CD4-positive, CD25-positive, alpha-beta regulatory T cell (primary cell): ENCODE measurements around the gene TIAM1. TPM values are rescaled to one million over a fixed set of nuclear protein-coding genes. Genes with fewer than 3 reads are reported as not detected.

Experiments
- ATAC-seq, 2 donors: fragments of 150-1000 bp; cut with Tn5 transposase; one replicate each; pipeline ENCODE4 v1.10.0; 2021; ENCODE audit warnings: low read depth in 2 of 2, moderate number of reproducible peaks in 2 of 2, moderate library complexity in 1 of 2
- DNase-seq, 3 donors: peaks; one replicate each; pipeline versions ENCODE4 v3.0.0 to v3.0.0-alpha.2; 2012 to 2022; ENCODE audit warnings: mixed read lengths in 1 of 3
- H3K27ac ChIP-seq: one replicate; pipeline ENCODE4 v1.7.0; 2013; ENCODE audit warnings: mild to moderate bottlenecking, low read length; ENCODE audit not compliant: insufficient read depth, poor library complexity, severe bottlenecking
- H3K27me3 ChIP-seq: one replicate; pipeline ENCODE4 v1.7.0; 2013; ENCODE audit warnings: low read length; ENCODE audit not compliant: control insufficient read depth, insufficient read depth
- H3K36me3 ChIP-seq: one replicate; pipeline ENCODE4 v1.7.0; 2013; ENCODE audit warnings: mild to moderate bottlenecking, low read length, moderate library complexity; ENCODE audit not compliant: control insufficient read depth, insufficient read depth
- H3K4me1 ChIP-seq: 2 replicates; pipeline ENCODE4 v1.7.0; 2013; ENCODE audit warnings: mild to moderate bottlenecking, low read length; ENCODE audit not compliant: insufficient read depth, control insufficient read depth, poor library complexity, severe bottlenecking
- H3K4me3 ChIP-seq: one replicate; pipeline ENCODE4 v1.7.0; 2013; ENCODE audit warnings: low read depth, mild to moderate bottlenecking, low read length, moderate library complexity
- H3K9me3 ChIP-seq, 2 experiments: 1 replicate in 1 of 2; 2 replicates in 1 of 2; pipeline ENCODE4 v1.7.0; 2013; ENCODE audit warnings: low read length in 2 of 2, mild to moderate bottlenecking in 1 of 2, moderate library complexity in 1 of 2; ENCODE audit not compliant: control insufficient read depth in 2 of 2
- H3K27ac Mint-ChIP-seq, 3 donors: one replicate each; pipeline ENCODE4 v1.8.0; 2020 to 2022; ENCODE audit warnings: mild to moderate bottlenecking in 3 of 3, mixed read lengths in 3 of 3, moderate library complexity in 2 of 3
- H3K27me3 Mint-ChIP-seq: one replicate; pipeline ENCODE4 v1.8.0; 2022; ENCODE audit warnings: mild to moderate bottlenecking, mixed read lengths
- H3K36me3 Mint-ChIP-seq: one replicate; pipeline ENCODE4 v1.8.0; 2020; ENCODE audit warnings: mixed read lengths
- H3K4me1 Mint-ChIP-seq, 4 donors: one replicate each; pipeline ENCODE4 v1.8.0; 2020 to 2022; ENCODE audit warnings: mixed read lengths in 4 of 4, mild to moderate bottlenecking in 1 of 4
- H3K4me3 Mint-ChIP-seq, 4 donors: one replicate each; pipeline ENCODE4 v1.8.0; 2020 to 2022; ENCODE audit warnings: mild to moderate bottlenecking in 4 of 4, mixed read lengths in 4 of 4, moderate library complexity in 3 of 4
- H3K9me3 Mint-ChIP-seq, 7 donors: one replicate each; pipeline ENCODE4 v1.8.0; 2020 to 2022; ENCODE audit warnings: mixed read lengths in 7 of 7, mild to moderate bottlenecking in 3 of 7, moderate library complexity in 2 of 7
- polyA plus RNA-seq, 4 donors: library from polyadenylated mRNA; unstranded; fragments of 300-500 nt; fragmentation: Illumina TruSeq; gene quantifications; one replicate each; pipeline ENCODE4 v1.2.3, GENCODE V29; 2021
- total RNA-seq: library from RNA; stranded (reverse); gene quantifications from one replicate; pipeline ENCODE4 v1.2.3, GENCODE V29; 2022

The TIAM1 gene
- total and polyA plus RNA-seq, 5 donors from 2014 or later, result 31.1 to 142 (median 35.2) TPM

- ATAC-seq, result no peak
- peaks cover 0 to 4% (median under 1%) of the 10 kb centered on the region in 7 donors for H3K9me3 Mint-ChIP-seq
- peak overlapping the region; percentile 55 for H3K4me3 ChIP-seq
- H3K27me3 ChIP-seq, result no peaks in the 10 kb centered on the region
- H3K27ac Mint-ChIP-seq, result peak overlapping the region; percentile 89 to 93 (median 89)
- H3K27ac ChIP-seq, result no peak overlapping the region
- no peaks in the 10 kb centered on the region for H3K36me3 ChIP-seq
- no peaks in the 10 kb centered on the region for H3K27me3 Mint-ChIP-seq
- no peak for DNase-seq
- peaks cover 11 to 39% (median 26%) of the 10 kb centered on the region in 4 donors for H3K4me1 Mint-ChIP-seq
- peaks cover 25% of the 10 kb centered on the region for H3K4me1 ChIP-seq
- H3K4me3 Mint-ChIP-seq, result peak overlapping the region in 3 of 4 donors; percentile 41 to 77 (median 71)
- peaks cover 0 to 1% of the 10 kb centered on the region in 2 experiments for H3K9me3 ChIP-seq
- H3K36me3 Mint-ChIP-seq, result no peaks in the 10 kb centered on the region
Observed at GRCh38 chr21:31354122-31354521, 10.1 kb upstream of the TIAM1 start.

GRCh38 chr21:31352836-31353235 is 8.8 kb upstream of the TIAM1 start:
- H3K4me1 Mint-ChIP-seq, result peaks cover 11 to 39% (median 26%) of the 10 kb centered on the region in 4 donors
- H3K4me3 Mint-ChIP-seq, result peak overlapping the region in 3 of 4 donors; percentile 3 to 56 (median 4)
- ATAC-seq (no peak), DNase-seq (peak in 1 of 3 donors; percentile 40)
- H3K4me3 ChIP-seq, result no peak overlapping the region
- H3K36me3 Mint-ChIP-seq, result no peaks in the 10 kb centered on the region
- peaks cover 0 to 4% (median 0%) of the 10 kb centered on the region in 7 donors for H3K9me3 Mint-ChIP-seq
- H3K4me1 ChIP-seq, result peaks cover 25% of the 10 kb centered on the region
- no peaks in the 10 kb centered on the region for H3K9me3 ChIP-seq
- H3K36me3 ChIP-seq, result no peaks in the 10 kb centered on the region
- peak overlapping the region in 2 of 3 donors; percentile 2 to 93 for H3K27ac Mint-ChIP-seq
- H3K27ac ChIP-seq, result no peak overlapping the region
- no peaks in the 10 kb centered on the region for H3K27me3 Mint-ChIP-seq
- no peaks in the 10 kb centered on the region for H3K27me3 ChIP-seq

GRCh38 chr21:31351960-31352359 is 7.9 kb upstream of the TIAM1 start:
- ATAC-seq, result no peak
- Histone ChIP-seq H3K9me3 (no peaks in the 10 kb centered on the region), H3K4me3 (no peak overlapping the region), H3K36me3 (no peaks in the 10 kb centered on the region), H3K4me1 (peaks cover 25% of the 10 kb centered on the region), H3K27me3 (no peaks in the 10 kb centered on the region), H3K27ac (no peak overlapping the region)
- Mint-ChIP-seq H3K9me3 (peaks cover 0 to 4% (median 0%) of the 10 kb centered on the region in 7 donors), H3K27me3 (no peaks in the 10 kb centered on the region), H3K4me3 (no peak overlapping the region), H3K27ac (no peak overlapping the region), H3K36me3 (no peaks in the 10 kb centered on the region), H3K4me1 (peaks cover 11 to 39% (median 26%) of the 10 kb centered on the region in 4 donors)
- DNase-seq, result no peak

GRCh38 chr21:31351438-31351837 is 7.4 kb upstream of the TIAM1 start:
- ATAC-seq, result no peak
- Histone ChIP-seq H3K36me3 (no peaks in the 10 kb centered on the region), H3K4me3 (no peak overlapping the region), H3K4me1 (peaks cover 25% of the 10 kb centered on the region), H3K27ac (no peak overlapping the region), H3K9me3 (no peaks in the 10 kb centered on the region), H3K27me3 (no peaks in the 10 kb centered on the region)
- Mint-ChIP-seq H3K9me3 (peaks cover 0 to 4% (median 0%) of the 10 kb centered on the region in 7 donors), H3K4me3 (no peak overlapping the region), H3K27me3 (no peaks in the 10 kb centered on the region), H3K36me3 (no peaks in the 10 kb centered on the region), H3K4me1 (peaks cover 11 to 38% (median 26%) of the 10 kb centered on the region in 4 donors), H3K27ac (no peak overlapping the region)
- no peak for DNase-seq

- peak overlapping the region in 1 of 3 donors; percentile 3 for H3K27ac Mint-ChIP-seq
- H3K4me1 Mint-ChIP-seq, result peaks cover 0 to 19% (median 13%) of the 10 kb centered on the region in 4 donors
- H3K9me3 Mint-ChIP-seq, result peaks cover 0 to 2% (median 0%) of the 10 kb centered on the region in 7 donors
Observed at GRCh38 chr21:31349208-31349607, 5.1 kb upstream of the TIAM1 start.

GRCh38 chr21:31348188-31348587 is 4.1 kb upstream of the TIAM1 start:
- Mint-ChIP-seq H3K27ac (peak overlapping the region in 1 of 3 donors; percentile 24), H3K4me1 (peaks cover 0 to 22% (median 12%) of the 10 kb centered on the region in 4 donors), H3K27me3 (peaks cover 23% of the 10 kb centered on the region), H3K36me3 (no peaks in the 10 kb centered on the region), H3K4me3 (no peak overlapping the region), H3K9me3 (peaks cover 0 to 3% (median 0%) of the 10 kb centered on the region in 7 donors)
- H3K9me3 ChIP-seq, result no peaks in the 10 kb centered on the region
- H3K4me3 ChIP-seq, result no peak overlapping the region
- H3K27me3 ChIP-seq, result peaks cover 5% of the 10 kb centered on the region
- peaks cover 14% of the 10 kb centered on the region for H3K4me1 ChIP-seq
- no peak for DNase-seq
- no peak overlapping the region for H3K27ac ChIP-seq
- H3K36me3 ChIP-seq, result no peaks in the 10 kb centered on the region
- ATAC-seq, result no peak

More at GRCh38 chr21:31349208-31349607, 5.1 kb upstream of the TIAM1 start:
- Mint-ChIP-seq H3K4me3 (no peak overlapping the region), H3K36me3 (no peaks in the 10 kb centered on the region), H3K27me3 (peaks cover 14% of the 10 kb centered on the region)
- H3K27ac ChIP-seq, result no peak overlapping the region
- no peaks in the 10 kb centered on the region for H3K36me3 ChIP-seq
- no peak for DNase-seq
- no peak for ATAC-seq
- H3K9me3 ChIP-seq, result no peaks in the 10 kb centered on the region
- no peak overlapping the region for H3K4me3 ChIP-seq
- H3K27me3 ChIP-seq, result no peaks in the 10 kb centered on the region
- peaks cover 13% of the 10 kb centered on the region for H3K4me1 ChIP-seq

- Histone ChIP-seq H3K27me3 (peaks cover 10% of the 10 kb centered on the region), H3K4me3 (no peak overlapping the region), H3K9me3 (no peaks in the 10 kb centered on the region), H3K36me3 (no peaks in the 10 kb centered on the region), H3K4me1 (peaks cover 8% of the 10 kb centered on the region), H3K27ac (no peak overlapping the region)
- H3K9me3 Mint-ChIP-seq, result peaks cover 0 to 2% (median 0%) of the 10 kb centered on the region in 7 donors
- ATAC-seq, result no peak
- H3K27me3 Mint-ChIP-seq, result peaks cover 30% of the 10 kb centered on the region
- peak overlapping the region in 1 of 3 donors; percentile 76 for H3K27ac Mint-ChIP-seq
- H3K4me3 Mint-ChIP-seq, result no peak overlapping the region
- DNase-seq, result peak in 1 of 3 donors; percentile 23
- H3K4me1 Mint-ChIP-seq, result peaks cover 0 to 21% (median 8%) of the 10 kb centered on the region in 4 donors
- no peaks in the 10 kb centered on the region for H3K36me3 Mint-ChIP-seq
Observed at GRCh38 chr21:31347435-31348032, 3.5 kb upstream of the TIAM1 start.
